ACHN (cell line): Measurements from ENCODE around the gene PYGL.
"Not testable (repeated sequence)": the region's sequence is repeated elsewhere in the genome, so short reads cannot be mapped to it uniquely, and the experiment has no call there.

Experiments
- DNase-seq: peaks from one replicate; pipeline ENCODE4 v3.0.0-alpha.2; 2015
- in situ Hi-C: cut with HindIII; loops from 2 replicates; pipeline ENCODE4 v1.10.0; 2017; ENCODE audit warnings: low sequenced_read_pairs, low pct_ligation_motif_present, low pct_unique_long_range_greater_than_20kb

PYGL gene

DNA sequence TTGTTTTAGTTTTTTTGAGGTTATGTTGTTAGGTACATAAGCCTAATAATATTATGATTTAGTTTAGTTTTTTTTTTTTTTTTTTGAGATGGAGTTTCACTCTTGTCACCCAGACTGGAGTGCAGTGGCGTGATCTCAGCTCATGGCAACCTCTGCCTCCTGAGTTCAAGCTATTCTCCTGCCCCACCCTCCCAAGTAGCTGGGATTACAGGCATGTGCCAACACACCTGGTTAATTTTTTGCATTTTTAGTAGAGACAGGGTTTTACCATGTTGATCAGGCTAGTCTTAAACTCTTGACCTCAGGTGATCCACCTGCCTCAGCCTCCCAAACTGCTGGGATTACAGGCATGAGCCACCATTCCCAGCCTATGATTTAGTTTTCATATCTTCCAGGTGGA is 47.3 kb downstream of the PYGL start:
- DNase-seq, in situ Hi-C loops: not testable (repeated sequence)

DNA sequence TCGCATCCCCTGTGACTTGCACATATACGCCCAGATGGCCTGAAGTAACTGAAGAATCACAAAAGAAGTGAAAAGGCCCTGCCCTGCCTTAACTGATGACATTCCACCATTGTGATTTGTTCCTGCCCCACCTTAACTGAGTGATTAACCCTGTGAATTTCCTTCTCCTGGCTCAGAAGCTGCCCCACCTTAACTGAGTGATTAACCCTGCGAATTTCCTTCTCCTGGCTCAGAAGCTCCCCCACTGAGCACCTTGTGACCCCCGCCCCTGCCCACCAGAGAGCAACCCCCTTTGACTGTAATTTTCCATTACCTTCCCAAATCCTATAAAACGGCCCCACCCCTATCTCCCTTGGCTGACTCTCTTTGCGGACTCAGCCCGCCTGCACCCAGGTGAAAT is 47.9 kb downstream of the PYGL start:
- in situ Hi-C loops, DNase-seq: not testable (repeated sequence)

DNA sequence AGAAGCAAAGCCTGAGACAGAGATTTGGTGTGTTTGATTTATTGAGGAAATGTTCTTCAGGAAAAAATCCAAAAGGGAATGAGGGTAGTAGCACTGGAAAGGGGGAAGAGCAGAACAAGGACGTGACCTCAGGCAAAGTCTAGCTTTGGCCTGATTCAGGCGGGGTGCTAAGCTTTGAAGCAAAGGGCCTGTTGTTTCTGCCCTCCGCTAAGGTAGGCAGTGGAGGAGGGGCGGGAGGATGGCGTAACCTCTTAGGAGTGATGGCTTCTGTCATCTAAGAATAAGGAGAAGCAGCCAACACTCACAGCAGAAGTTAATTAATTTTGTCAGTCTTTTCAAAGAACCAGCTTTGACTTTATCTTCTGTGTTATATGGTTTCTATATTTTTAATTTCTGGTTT is 52.0 kb downstream of the PYGL start:
- in situ Hi-C loops, result no loop called here
- DNase-seq, result no peak

DNA sequence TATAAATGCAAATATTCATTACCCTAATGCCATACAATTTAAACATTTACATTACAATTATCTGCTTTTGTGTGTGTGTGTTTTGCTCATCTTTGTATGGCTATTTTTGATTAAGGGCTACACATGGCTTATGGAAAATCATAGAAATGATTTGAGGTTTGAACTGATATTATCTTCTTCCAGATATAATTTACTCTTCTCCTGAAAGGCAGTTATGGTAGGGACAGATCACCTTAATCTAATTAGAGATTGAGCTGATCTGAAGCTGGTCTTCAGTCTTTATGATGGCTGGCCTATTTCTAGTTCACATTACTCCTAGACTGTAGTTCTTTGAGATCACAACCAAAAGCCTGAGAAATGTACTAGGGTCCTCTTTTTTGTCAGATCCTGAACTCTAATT is 56.8 kb downstream of the PYGL start:
- in situ Hi-C loops, result no loop called here
- DNase-seq, result no peak

DNA sequence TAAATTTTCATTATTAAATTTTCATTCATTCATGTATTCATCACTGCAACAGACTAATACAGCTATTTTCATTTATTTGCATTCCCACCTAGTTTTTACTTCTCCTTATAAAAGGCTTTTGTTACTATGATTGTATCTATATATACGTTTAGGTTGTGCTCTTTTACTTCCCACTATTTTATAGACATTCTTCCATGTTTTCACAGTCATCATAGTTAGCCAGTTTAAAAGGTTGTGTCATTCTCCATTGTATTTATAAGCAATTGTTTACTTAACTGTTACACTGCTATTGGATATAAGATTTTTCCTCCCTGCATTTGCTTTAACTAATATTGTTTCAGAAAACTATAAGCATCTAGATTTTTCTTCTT is 60.5 kb downstream of the PYGL start:
- no peak for DNase-seq
- in situ Hi-C loops, result no loop called here

DNA sequence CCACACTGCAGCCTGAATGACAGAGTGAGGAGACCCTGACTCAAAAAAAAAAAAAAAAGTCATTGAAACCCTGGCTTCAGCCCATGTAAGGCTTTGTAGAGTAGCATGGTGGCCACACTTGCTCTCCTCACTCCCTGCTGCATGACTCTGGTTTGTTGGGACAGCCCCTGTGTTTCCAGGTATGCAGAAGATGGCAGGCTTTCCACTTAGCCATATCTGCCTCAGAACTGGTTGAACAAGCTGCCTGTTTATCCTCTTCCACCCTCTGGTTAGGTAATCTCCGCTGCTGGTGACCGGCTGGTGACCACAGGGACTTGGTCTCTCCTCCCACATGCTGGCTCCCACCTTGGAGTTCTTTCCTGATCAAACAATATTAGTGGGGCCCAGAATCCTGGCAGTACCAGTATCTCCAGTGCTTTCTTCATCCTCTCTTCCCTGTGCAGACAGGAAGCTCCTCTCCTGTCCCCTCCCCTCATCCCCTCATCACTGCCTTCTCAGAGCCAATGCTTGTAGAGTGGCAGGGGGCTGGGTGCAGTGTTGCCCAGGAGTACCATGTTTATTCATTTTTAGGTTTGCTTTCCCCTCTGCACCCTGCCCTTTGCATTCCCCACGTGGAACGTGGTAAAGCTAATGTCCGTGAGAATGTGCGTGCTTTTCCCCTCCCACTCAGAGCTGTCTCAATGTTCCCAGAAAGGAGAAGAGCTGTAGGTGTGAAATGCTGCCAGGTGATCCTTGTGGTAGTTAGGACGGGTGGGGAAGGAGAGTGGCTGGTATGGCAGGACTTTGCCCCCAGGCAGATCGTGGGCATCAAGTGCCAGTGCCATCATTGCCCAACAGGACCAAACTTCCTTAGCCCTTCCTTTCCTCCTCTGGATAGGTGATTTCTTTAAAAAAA is 61.1 kb downstream of the PYGL start:
- DNase-seq, result no peak
- in situ Hi-C loops, result no loop called here

DNA sequence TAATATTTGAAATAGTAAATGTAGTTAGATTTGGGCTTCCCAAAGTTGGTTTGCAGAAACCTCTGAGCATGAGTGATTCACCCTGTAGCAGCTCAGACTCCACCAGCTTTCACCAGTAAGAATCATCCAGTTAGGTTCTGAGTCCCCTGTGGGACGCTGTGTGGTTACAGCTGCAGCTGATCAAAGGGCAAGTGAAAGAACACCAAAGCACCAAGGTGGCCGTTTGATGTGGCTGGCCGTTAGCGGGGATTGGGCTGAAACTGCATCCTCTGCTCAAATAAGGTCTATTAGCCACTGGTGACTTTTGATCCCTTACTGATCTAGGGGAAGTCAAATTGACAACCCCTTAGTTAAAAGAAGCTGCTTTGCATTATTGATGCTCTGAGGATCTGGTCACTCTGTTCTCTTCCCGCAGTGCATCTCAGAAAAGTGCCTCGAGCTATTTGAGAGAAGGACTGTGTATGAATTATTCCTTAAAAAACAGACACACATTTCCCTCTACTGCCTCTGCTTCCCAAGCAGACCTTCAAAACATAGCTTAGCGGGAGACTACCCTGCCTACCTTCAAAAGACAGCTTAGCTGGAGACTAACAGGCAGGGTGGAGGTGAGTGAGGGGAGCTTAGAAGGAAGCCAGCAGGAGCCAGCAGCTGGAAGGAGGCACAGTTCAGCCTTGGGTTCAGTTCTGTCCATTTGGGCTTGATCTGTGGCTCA is 68.8 kb downstream of the PYGL start:
- no peak for DNase-seq
- in situ Hi-C loops, result no loop called here

DNA sequence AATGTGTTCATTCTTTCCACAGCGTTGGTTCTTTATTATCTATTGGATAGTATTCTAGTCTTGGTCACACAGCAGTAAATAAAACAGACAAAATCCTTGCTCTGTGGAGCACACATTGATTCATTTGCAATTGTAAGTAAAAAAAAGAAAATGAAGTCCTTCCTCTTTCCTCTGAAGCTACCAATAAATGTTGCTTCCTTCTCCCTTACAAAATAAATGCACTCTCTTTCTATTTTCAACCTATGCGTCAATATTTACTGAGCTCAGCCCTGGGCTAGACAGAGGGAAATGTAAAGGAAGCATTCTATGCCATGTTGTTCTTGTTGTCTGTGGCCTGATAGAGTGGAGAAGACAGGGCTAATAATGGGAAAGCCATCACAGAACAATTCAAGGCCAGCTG is 69.5 kb downstream of the PYGL start:
- in situ Hi-C loops, result no loop called here
- DNase-seq, result no peak

DNA sequence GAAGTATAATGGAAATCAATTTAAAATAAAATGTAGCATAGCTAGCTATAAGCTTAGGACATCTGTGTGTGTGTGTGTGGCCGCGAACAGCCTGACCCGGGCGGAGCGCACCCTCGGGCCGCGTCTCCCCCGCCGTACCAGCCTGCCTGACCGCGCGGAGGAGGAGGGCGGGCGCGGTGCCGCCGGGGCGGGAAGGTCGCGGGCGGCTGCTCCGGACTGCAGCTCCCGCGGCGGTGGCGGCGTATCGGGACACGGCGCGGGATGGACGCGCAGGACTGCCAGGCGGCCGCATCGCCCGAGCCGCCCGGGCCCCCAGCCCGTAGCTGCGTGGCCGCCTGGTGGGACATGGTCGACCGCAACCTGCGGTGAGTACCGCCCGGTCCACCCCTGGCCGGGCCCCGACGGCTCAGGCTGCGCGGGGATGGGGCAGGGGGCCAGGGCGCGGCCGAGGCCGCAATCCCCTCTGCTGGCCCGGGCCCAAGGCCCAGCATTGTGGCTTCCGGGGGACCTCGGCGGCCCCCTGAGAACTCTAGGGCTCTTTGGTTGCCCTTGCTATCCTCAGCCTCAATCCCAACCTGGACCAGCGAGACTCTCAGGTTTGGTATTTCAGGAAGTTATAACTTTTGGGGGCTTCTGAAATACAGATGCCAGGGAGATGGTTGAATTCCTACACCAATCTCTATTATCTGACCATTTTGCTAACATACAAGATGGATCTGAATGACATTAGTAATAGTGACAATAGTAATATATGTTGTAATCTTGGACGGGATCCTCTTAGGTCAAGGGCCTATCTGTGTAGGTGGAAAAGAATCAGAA is 72.2 kb downstream of the PYGL start, which contains the start of gene ABHD12B:
TSS of gene ABHD12B (plus strand) at position 140 of the 819 bp plus-strand sequence. CDS start at position 262, 122 bp downstream.
- DNase-seq, result no peak
- in situ Hi-C loops, result no loop called here

DNA sequence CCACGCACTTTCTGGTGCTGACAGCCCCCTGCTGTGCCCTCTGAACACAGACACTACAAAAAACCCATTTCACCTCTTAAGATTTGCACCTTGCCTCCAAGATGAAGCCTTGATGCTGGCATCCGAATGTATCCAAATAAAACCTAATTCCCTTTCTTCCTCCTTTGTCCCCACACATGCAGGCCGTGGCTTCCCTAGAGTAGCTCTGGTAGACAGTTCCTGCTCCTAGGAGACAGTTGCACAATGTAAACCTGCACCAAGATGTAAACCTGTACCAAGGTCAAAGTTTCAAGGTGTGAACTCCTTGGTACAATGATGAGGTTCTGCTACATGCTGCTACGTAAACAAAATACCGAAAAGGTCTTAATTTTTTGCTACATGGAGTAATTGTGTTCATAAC is 73.1 kb downstream of the PYGL start:
- DNase-seq, result no peak
- in situ Hi-C loops, result no loop called here

DNA sequence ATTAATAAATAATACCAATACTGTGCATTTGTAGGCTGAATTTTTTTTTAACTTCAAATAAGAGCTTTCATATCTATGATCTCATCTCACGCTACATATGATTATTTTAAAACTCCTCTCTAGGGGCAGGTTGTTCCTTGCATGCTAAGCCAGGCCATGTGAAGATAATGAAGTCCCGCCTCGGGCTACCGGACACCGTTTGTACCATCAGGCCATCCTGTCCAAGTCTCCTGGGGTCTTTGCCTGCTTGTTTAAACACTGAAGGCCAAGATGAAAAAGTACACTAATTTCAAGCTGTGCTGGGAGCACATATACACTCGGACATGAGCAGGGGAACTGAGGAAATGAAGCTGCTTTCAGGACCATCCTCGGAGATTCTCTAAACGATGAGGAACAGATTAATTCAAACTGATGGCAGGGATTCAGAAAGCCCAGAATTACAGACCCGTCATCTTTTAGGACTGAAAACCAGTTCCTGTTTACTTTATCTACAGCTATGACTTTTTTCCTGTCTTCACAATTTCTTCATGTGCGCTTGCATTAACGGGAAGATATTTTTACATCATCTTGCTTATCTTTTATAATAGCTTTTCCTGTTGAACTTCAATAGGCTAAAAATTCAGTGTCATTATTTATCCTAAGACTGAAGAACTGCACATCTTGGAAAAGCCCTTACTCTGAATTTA is 78.7 kb downstream of the PYGL start:
- DNase-seq, result no peak
- in situ Hi-C loops, result no loop called here

DNA sequence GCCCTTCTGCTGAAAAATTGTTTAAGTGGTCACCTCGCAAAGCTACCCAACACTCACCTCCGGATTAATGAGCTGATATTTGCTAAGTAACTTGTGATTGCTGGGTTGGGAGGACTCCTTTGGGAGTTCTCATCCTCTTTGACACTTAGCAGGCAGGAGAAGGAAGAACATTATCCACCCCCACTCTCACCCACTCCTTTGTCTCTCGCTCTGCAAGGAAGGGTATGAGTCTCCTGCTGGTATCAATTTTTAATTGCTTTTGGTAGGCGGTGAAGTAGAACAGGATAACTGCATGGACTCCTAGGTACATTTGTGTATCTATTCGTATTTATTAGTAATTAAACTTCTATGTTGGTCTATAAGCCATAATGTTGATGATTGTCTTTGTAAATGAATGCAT is 79.3 kb downstream of the PYGL start:
- no peak for DNase-seq
- in situ Hi-C loops, result no loop called here

DNA sequence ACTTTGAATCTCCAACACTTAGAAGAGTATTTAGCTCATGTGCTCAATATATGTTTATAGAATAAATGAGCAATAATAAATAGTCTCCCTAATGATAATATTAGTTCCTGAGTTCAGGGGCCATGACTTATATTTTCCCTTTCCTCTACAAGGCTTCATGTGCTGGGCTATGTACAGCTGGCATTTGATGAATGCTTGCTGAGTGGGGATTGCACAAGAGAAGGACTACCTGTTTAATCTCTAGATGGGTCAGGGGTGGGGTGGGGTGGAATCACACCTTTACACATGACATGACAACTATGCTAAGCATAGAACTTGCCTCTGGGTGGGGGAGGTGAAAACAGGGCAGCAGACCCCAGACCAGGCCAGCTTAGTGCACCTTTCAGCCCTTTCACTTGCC is 80.0 kb downstream of the PYGL start:
- no peak for DNase-seq
- in situ Hi-C loops, result no loop called here

DNA sequence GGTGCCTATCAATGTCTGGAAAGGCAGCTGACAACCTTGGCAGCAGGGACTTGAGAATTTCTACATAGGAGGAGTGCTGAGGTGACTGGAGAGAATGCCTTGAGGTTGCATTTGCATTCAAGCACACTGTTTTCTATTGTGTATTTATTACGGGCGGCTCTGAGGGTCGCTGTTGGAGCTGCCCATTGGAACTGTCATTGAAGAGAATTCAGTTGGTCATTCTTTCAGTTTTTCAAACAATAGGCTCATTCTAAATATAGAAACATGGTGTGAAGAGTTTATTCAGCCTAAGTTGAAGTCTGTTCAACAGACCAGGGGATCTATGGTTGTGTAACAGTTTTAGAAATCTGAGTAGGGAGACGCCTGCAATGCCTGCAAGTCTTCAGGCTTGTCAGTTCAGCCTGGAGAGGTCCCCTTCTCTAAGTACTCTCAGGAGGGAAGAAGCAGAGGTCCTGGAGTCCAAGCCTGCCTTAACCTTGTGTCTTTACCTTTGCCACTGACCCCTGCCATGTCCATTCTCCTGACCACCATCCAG is 82.2 kb downstream of the PYGL start:
- in situ Hi-C loops, result no loop called here
- no peak for DNase-seq

DNA sequence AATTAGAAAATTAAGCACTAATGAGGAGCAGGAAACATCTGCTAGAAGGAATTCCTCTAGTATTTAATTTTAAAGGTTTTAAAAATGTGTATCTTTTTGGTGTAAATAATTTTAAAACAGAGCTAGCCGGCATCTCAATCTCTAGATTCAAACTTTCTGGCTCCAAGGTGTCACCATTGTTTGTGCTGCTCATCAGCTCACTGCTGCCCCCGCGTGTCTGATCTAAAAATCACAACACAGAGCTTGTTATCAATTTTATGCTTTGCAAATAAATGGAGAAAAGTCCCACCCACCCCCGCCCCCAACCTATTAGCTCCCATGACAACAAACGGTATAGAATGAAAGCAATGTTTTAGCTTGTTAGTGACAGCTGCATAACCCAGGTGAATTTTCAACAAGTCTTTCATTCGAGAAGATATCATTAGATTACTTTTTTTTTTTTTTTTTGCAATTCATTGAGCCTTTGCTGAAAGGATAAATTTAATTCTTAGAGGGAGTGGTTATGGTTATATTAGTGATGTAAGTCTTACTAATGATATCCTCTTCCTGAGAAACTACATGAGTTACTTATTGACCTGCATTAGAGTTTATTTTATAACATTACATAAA is 83.7 kb downstream of the PYGL start:
- peak; percentile 76 for DNase-seq
- in situ Hi-C loops, result no loop called here

DNA sequence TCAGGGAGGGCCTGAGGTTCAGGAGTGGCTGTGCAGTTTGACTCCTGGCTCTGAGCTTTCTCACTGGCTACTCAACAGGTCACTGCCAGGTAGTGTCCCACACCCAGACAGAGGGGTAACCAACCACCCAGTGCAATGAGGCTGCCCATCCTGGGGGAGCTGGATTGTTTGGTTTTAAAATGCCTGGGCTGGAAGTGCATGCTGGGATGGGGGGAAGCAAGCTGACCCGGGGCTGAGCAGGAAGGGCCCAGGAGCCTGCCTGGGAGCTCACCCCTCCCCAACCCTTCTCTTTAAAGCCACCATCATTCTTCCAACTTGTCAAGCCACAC is 85.0 kb downstream of the PYGL start:
- in situ Hi-C loops, result no loop called here
- DNase-seq, result no peak

DNA sequence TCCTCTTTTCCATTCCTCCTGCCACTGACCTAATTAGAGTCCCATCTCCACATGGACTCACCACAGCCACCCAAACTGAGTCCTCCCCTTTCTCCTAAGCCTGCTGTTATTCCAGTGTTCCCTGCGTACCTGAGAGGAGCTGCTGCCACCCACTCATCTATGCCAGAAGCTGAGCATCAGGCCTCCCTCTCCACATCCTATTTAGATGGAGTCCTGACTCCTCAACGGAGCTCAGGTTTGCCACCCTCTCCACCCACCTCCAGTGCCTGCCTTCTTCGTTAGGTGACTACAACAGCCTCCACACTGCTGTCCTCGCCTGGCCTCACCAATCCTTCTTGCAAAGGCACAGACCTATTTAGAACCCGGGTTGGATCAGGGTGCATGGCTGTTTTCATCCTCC is 87.6 kb downstream of the PYGL start:
- in situ Hi-C loops, result no loop called here
- DNase-seq, result no peak

DNA sequence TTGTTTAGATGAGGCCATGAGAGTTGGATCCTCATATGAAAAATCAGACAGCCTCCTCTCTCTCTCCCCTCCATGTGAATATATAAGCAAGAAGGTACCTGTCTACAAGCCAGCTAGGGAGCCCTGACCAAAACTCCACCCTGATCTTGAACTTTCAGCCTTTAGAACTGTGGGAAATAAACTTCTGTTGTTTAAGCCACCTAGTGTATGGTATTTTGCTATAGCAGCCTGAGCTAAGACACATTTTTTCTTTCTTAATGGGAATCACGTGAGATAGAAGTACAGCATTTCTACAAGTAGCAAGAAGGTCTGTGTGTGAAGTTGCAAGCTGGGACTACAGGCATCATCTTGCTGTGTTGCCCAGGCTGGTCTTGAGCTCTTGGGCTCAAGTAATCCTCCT is 88.7 kb downstream of the PYGL start:
- in situ Hi-C loops, result no loop called here
- no peak for DNase-seq
